IMR-90 (cell line): ENCODE results near the gene DNAJC22. TPM values are rescaled to one million over a fixed set of nuclear protein-coding genes. Genes with fewer than 3 reads are reported as not detected.

Experiments
- ATAC-seq: fragments of 200-7000 bp; cut with Tn5 transposase; 2 replicates; pipeline ENCODE4 v1.9.1; 2020; ENCODE audit warnings: low read depth, mild to moderate bottlenecking, moderate library complexity
- BruUV-seq: library from RNA; stranded (reverse); fragments of 400-500 nt; replicated peaks from 2 replicates; lab custom pipeline; 2021; lab: Mats Ljungman, UMichigan
- CTCF ChIA-PET: fragments of 300-600 bp; formaldehyde crosslinking; extraction: SDS; loops from one replicate; lab custom pipeline; 2021; ENCODE audit warnings: antibody characterized with exemption; lab: Yijun Ruan, JAX
- POLR2A ChIA-PET: fragments of 300-600 bp; sonication (Branson Sonifier 250); formaldehyde crosslinking; loops from one replicate; lab custom pipeline; 2022; ENCODE audit warnings: antibody characterized with exemption; ENCODE audit not compliant: unreplicated experiment; lab: Charles Lee
- DNase-seq: peaks from one replicate; pipeline ENCODE4 v3.0.0; 2013
- H2AFZ ChIP-seq: replicated peaks from 2 replicates; pipeline ENCODE3; 2013; ENCODE audit warnings: low read length, mild to moderate bottlenecking; ENCODE audit not compliant: poor library complexity
- H2AK5ac ChIP-seq: 2 replicates; pipeline ENCODE4 v1.6.1; 2013; ENCODE audit warnings: low read depth, low read length, inconsistent platforms
- H2AK9ac ChIP-seq: replicated peaks from 2 replicates; pipeline ENCODE3; 2013; ENCODE audit warnings: mild to moderate bottlenecking, low read depth, low read length, moderate library complexity; ENCODE audit not compliant: poor library complexity
- H2BK120ac ChIP-seq: 2 replicates; pipeline ENCODE4 v1.6.1; 2013; ENCODE audit warnings: low read depth, low read length, inconsistent platforms
- H2BK15ac ChIP-seq: 3 replicates; pipeline ENCODE4 v1.6.1; 2013; ENCODE audit warnings: low read depth, low read length, inconsistent platforms
- H2BK20ac ChIP-seq: 2 replicates; pipeline ENCODE4 v1.6.1; 2013; ENCODE audit warnings: low read depth, mild to moderate bottlenecking, inconsistent platforms, low read length, moderate library complexity
- H2BK5ac ChIP-seq: 2 replicates; pipeline ENCODE4 v1.6.1; 2013; ENCODE audit warnings: mild to moderate bottlenecking, low read depth, low read length, inconsistent platforms; ENCODE audit not compliant: poor library complexity, severe bottlenecking
- H3K14ac ChIP-seq: replicated peaks from 2 replicates; pipeline ENCODE4 v1.6.1; 2013; ENCODE audit warnings: low read depth, low read length, inconsistent platforms
- H3K18ac ChIP-seq: 2 replicates; pipeline ENCODE4 v1.6.1; 2013; ENCODE audit warnings: low read depth, low read length, control low read depth
- H3K23ac ChIP-seq: 2 replicates; pipeline ENCODE4 v1.6.1; 2013; ENCODE audit warnings: low read depth, low read length, inconsistent platforms
- H3K27ac ChIP-seq: 2 replicates; pipeline ENCODE4 v1.5.1; 2013; ENCODE audit warnings: mild to moderate bottlenecking, control low read depth, low read length; ENCODE audit not compliant: insufficient read depth
- H3K27me3 ChIP-seq: 2 replicates; pipeline ENCODE4 v1.6.1; 2013; ENCODE audit warnings: low read length; ENCODE audit not compliant: control insufficient read depth, insufficient read depth
- H3K36me3 ChIP-seq: 2 replicates; pipeline ENCODE4 v1.6.1; 2013; ENCODE audit warnings: low read length, mixed read lengths; ENCODE audit not compliant: control insufficient read depth, insufficient read depth
- H3K4ac ChIP-seq: 2 replicates; pipeline ENCODE4 v1.6.1; 2013; ENCODE audit warnings: low read depth, low read length, inconsistent platforms
- H3K4me1 ChIP-seq: 2 replicates; pipeline ENCODE4 v1.6.1; 2013; ENCODE audit warnings: low read length, mixed read lengths; ENCODE audit not compliant: control insufficient read depth, insufficient read depth
- H3K4me2 ChIP-seq: 2 replicates; pipeline ENCODE4 v1.6.1; 2013; ENCODE audit warnings: low read depth, mild to moderate bottlenecking, control low read depth, low read length, moderate library complexity
- H3K4me3 ChIP-seq: 2 replicates; pipeline ENCODE4 v1.5.1; 2013; ENCODE audit warnings: low read depth, mild to moderate bottlenecking, control low read depth, low read length, moderate library complexity; ENCODE audit not compliant: insufficient read depth
- H3K56ac ChIP-seq: 2 replicates; pipeline ENCODE4 v1.6.1; 2013; ENCODE audit warnings: low read length, inconsistent platforms; ENCODE audit not compliant: insufficient read depth; ENCODE audit errors: extremely low read depth
- H3K79me1 ChIP-seq, 2 experiments: 2 replicates each; pipeline ENCODE4 v1.6.1; 2013; ENCODE audit warnings: low read length in 2 of 2, inconsistent platforms in 1 of 2, low read depth in 1 of 2
- H3K9ac ChIP-seq: 2 replicates; pipeline ENCODE4 v1.6.1; 2013; ENCODE audit warnings: low read depth, low read length, control low read depth
- H3K9me1 ChIP-seq: 2 replicates; pipeline ENCODE4 v1.6.1; 2013; ENCODE audit warnings: low read length, inconsistent platforms; ENCODE audit not compliant: insufficient read depth
- H3K9me3 ChIP-seq: 2 replicates; pipeline ENCODE4 v1.6.1; 2013; ENCODE audit warnings: low read length; ENCODE audit not compliant: control insufficient read depth, insufficient read depth
- H4K20me1 ChIP-seq: 2 replicates; pipeline ENCODE4 v1.6.1; 2013; ENCODE audit warnings: low read length, inconsistent platforms; ENCODE audit not compliant: insufficient read depth
- H4K5ac ChIP-seq: 2 replicates; pipeline ENCODE4 v1.6.1; 2013; ENCODE audit warnings: mild to moderate bottlenecking, low read depth, low read length, control low read depth
- H4K8ac ChIP-seq, 2 experiments: 2 replicates each; pipeline ENCODE4 v1.6.1; 2013; ENCODE audit warnings: low read depth in 2 of 2, low read length in 2 of 2, control low read depth in 1 of 2, inconsistent platforms in 1 of 2
- H4K91ac ChIP-seq: 2 replicates; pipeline ENCODE4 v1.6.1; 2013; ENCODE audit warnings: low read depth, low read length, inconsistent platforms; ENCODE audit not compliant: insufficient read depth
- CEBPB ChIP-seq: IDR thresholded peaks from 2 replicates; pipeline ENCODE4 v1.6.1; 2012; ENCODE audit warnings: low read depth, low read length, improper control_type of control experiment
- CHD1 ChIP-seq: IDR thresholded peaks from 2 replicates; pipeline ENCODE4 v1.6.1; 2012; ENCODE audit warnings: low read depth, low read length, improper control_type of control experiment
- MAFK ChIP-seq: IDR thresholded peaks from 2 replicates; pipeline ENCODE4 v1.6.1; 2012; ENCODE audit warnings: low read depth, low read length, improper control_type of control experiment
- POLR2A ChIP-seq: IDR thresholded peaks from 2 replicates; pipeline ENCODE4 v1.6.1; 2012; ENCODE audit warnings: mild to moderate bottlenecking, low read depth, low read length
- RAD21 ChIP-seq: IDR thresholded peaks from 2 replicates; pipeline ENCODE4 v1.6.1; 2012; ENCODE audit warnings: low read length, improper control_type of control experiment
- SMC3 ChIP-seq: fragments of 150-350 bp; IDR thresholded peaks from 2 replicates; pipeline ENCODE4 v1.6.1; 2016; ENCODE audit warnings: low read depth, mild to moderate bottlenecking, antibody characterized with exemption, low read length, moderate library complexity
- WGBS, 2 experiments: methylation state at CpG; one replicate each; pipeline versions ENCODE4 v1.1.5 to v1.1.7; 2013; ENCODE audit warnings: missing lambda C conversion rate in 2 of 2; ENCODE audit not compliant: insufficient read length in 1 of 2; ENCODE audit errors: extremely low coverage in 2 of 2; 5-methylcytosine and 5-hydroxymethylcytosine counted together
- dilution Hi-C: fragments of 300-500 bp; cut with HindIII; formaldehyde crosslinking; loops from one replicate; pipeline ENCODE4 v1.14.3; 2018; ENCODE audit warnings: low sequenced_read_pairs; ENCODE audit not compliant: unreplicated experiment
- in situ Hi-C: fragments of 300-500 bp; cut with MboI; formaldehyde crosslinking; loops from 3 replicates; pipeline ENCODE4 v1.14.3; 2019; ENCODE audit warnings: low sequenced_read_pairs, inconsistent platforms, mixed read lengths
- intact Hi-C: fragments of 100-400 bp; cut with micrococcal nuclease; formaldehyde crosslinking; loops from 2 replicates; pipeline ENCODE4 v1.10.0; 2022
- polyA plus RNA-seq, 3 experiments: library from polyadenylated mRNA; depleted of rRNA; stranded (reverse); fragments of >200 nt; gene quantifications; 2 replicates each; pipeline ENCODE4 v1.2.3, GENCODE V29; 2012; ENCODE audit warnings: low replicate concordance in 1 of 3
- total RNA-seq: library from RNA; depleted of rRNA; stranded (reverse); fragments of >200 nt; gene quantifications from 2 replicates; pipeline ENCODE4 v1.2.3, GENCODE V29; 2012
- TF ChIP-seq, protein P1 (sequence below): conservative IDR thresholded peaks from 2 replicates; pipeline ENCODE4 v1.5.1; 2012; ENCODE audit warnings: mild to moderate bottlenecking, low read depth, low read length, improper control_type of control experiment

Gene DNAJC22
- total and polyA plus RNA-seq, 2 of the 4 experiments (the other 2 are of a cell fraction), result 8.1 to 8.2 TPM

DNA sequence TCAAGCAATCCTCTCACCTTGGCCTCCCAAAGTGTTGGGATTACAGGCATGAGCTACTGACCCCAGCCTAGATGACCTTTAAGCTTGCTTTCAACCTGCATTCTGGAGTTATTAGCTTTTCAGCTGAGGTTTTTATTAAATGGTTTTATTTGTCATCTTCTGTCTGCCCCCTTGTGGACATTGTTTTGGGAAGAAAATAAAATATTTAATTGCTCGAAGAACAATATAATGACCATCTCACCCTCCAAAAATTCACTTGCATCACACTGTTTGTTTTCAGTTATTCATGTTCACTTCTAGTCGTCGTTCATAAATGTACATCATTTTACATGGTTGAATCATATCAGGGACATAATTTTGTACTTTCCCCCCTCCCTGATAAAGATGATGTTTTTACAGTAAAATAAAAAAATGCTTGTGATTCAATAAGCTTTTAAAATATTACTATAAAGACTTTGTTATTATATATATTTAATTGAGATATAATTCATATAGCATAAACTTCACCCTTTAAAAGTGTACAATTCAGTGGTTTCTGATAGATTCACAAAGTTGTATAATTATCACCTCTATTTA is 10.5 kb downstream of the DNAJC22 start:
- POLR2A ChIA-PET, result interaction anchor here (0.7 to 0.9 kb wide), 2 partner anchors 225 to 226 kb away, joined by 3 to 7 read pairs; partner anchors contain the start of gene TUBA1B
- ATAC-seq, result peak; percentile 33

More for the DNA sequence above, 10.5 kb downstream of the DNAJC22 start:
- TF ChIP-seq SMC3 (peak; percentile 55; the same call in 1 of the 2 replicates), RAD21 (peak; percentile 30), POLR2A (no peak), CEBPB (peak; percentile 89), CHD1 (no peak), MAFK (no peak)
- TF ChIP-seq, protein P1, sequence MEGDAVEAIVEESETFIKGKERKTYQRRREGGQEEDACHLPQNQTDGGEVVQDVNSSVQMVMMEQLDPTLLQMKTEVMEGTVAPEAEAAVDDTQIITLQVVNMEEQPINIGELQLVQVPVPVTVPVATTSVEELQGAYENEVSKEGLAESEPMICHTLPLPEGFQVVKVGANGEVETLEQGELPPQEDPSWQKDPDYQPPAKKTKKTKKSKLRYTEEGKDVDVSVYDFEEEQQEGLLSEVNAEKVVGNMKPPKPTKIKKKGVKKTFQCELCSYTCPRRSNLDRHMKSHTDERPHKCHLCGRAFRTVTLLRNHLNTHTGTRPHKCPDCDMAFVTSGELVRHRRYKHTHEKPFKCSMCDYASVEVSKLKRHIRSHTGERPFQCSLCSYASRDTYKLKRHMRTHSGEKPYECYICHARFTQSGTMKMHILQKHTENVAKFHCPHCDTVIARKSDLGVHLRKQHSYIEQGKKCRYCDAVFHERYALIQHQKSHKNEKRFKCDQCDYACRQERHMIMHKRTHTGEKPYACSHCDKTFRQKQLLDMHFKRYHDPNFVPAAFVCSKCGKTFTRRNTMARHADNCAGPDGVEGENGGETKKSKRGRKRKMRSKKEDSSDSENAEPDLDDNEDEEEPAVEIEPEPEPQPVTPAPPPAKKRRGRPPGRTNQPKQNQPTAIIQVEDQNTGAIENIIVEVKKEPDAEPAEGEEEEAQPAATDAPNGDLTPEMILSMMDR, result peak; percentile 63
- CTCF ChIA-PET, result interaction anchor here (0.6 to 3.8 kb wide), 17 partner anchors 10 to 310 kb away, joined by 3 to 46 read pairs (median 5); partner anchors contain the start of genes DNAJC22, PRPH and SPATS2
- H3K36me3 ChIP-seq, result no peaks in the 10 kb centered on the region
- H3K27ac ChIP-seq, result no peak overlapping the region
- H3K4me2 ChIP-seq, result no peak overlapping the region; the same call in 1 of the 2 replicates
- no peak overlapping the region for H3K18ac ChIP-seq
- H3K27me3 ChIP-seq, result no peaks in the 10 kb centered on the region
- H2BK120ac ChIP-seq, result 0 out of 2 replicates have a peak overlapping the region, but pooled peaks have one; percentile 37
- H2BK5ac ChIP-seq, result no peak overlapping the region
- no peak overlapping the region for H2BK20ac ChIP-seq
- no peak overlapping the region for H2AK5ac ChIP-seq
- peak; percentile 75 for DNase-seq
- no peak overlapping the region for H4K8ac ChIP-seq
- H3K23ac ChIP-seq, result no peak overlapping the region
- no peak overlapping the region; the same call in 1 of the 2 replicates for H3K56ac ChIP-seq
- no peak overlapping the region for H4K91ac ChIP-seq
- H3K4me3 ChIP-seq, result no peak overlapping the region
- H3K4me1 ChIP-seq, result peaks cover 2% of the 10 kb centered on the region; the same call in 1 of the 2 replicates
- in situ Hi-C loops (no loop called here), dilution Hi-C loops (loop anchor here (25.0 kb wide), 1 partner anchor 155 kb away; no protein-coding TSS in a partner anchor), intact Hi-C loops (loop anchor here (1.0 to 2.0 kb wide), 2 partner anchors 20 to 69 kb away; partner anchors contain the start of gene C1QL4)
- no peaks in the 10 kb centered on the region for H3K79me1 ChIP-seq
- H4K20me1 ChIP-seq, result no peaks in the 10 kb centered on the region
- no peaks in the 10 kb centered on the region for H3K9me3 ChIP-seq
- H4K5ac ChIP-seq, result no peak overlapping the region
- no peak overlapping the region for H3K9ac ChIP-seq
- H3K9me1 ChIP-seq, result no peaks in the 10 kb centered on the region
- no peak overlapping the region for H2AFZ ChIP-seq
- H2BK15ac ChIP-seq, result no peak overlapping the region
- no peak overlapping the region for H2AK9ac ChIP-seq
- no TSS peak for BruUV-seq
- no CpG with 5 or more reads among the region's 3 CpGs for WGBS, 2 experiments
- no peak overlapping the region for H3K4ac ChIP-seq
- no peak overlapping the region; the same call in 1 of the 2 replicates for H3K14ac ChIP-seq
